Measurements from ENCODE around the gene ZBTB20.

ZBTB20 gene

GRCh38 chr3:114792159-114792918, 354.7 kb downstream of the ZBTB20 start:
- Histone ChIP-seq H4K20me1 (ENCODE audit: insufficient read depth, low read length) (no peaks in the 10 kb centered on the region), H3K79me2 (ENCODE audit: insufficient read depth, low read length) (no peaks in the 10 kb centered on the region), H3K9ac (ENCODE audit: low read depth, low read length) (no peak overlapping the region), H3K4me2 (ENCODE audit: insufficient read depth, low read length) (no peak overlapping the region), H3K27ac (ENCODE audit: low read length) (no peak overlapping the region), H3K4me3 (ENCODE audit: low read depth in 1 of 2, low read length in 2 of 2) (no peak overlapping the region), H2AFZ (ENCODE audit: low read depth, low read length) (no peak overlapping the region), H3K4me1 (ENCODE audit: insufficient read depth, low read length) (no peaks in the 10 kb centered on the region), H3K27me3 (ENCODE audit: insufficient read depth, low read length, poor library complexity) (no peaks in the 10 kb centered on the region), H3K9me3 (ENCODE audit: insufficient read depth, low read length, severe bottlenecking) (no peaks in the 10 kb centered on the region), H3K36me3 (ENCODE audit: insufficient read depth, low read length) (no peaks in the 10 kb centered on the region)
- no peak for TF ChIP-seq EZH2 (IDR thresholded peaks at IDR 0.05; ENCODE audit: borderline replicate concordance, low read depth, low read length, severe bottlenecking)
- no peak for TF ChIP-seq CTCF (IDR thresholded peaks at IDR 0.05; ENCODE audit: borderline replicate concordance, extremely low read depth, low read length, poor library complexity, severe bottlenecking)
- ATAC-seq (ENCODE audit: insufficient read depth, low read depth) (no peak), DNase-seq (no peak)

GRCh38 chr3:114790752-114791151, 356.3 kb downstream of the ZBTB20 start:
- Histone ChIP-seq H4K20me1 (ENCODE audit: insufficient read depth, low read length) (no peaks in the 10 kb centered on the region), H3K9ac (ENCODE audit: low read depth, low read length) (no peak overlapping the region), H3K27me3 (ENCODE audit: insufficient read depth, low read length, poor library complexity) (no peaks in the 10 kb centered on the region), H3K4me2 (ENCODE audit: insufficient read depth, low read length) (no peak overlapping the region), H3K9me3 (ENCODE audit: insufficient read depth, low read length, severe bottlenecking) (no peaks in the 10 kb centered on the region), H3K4me1 (ENCODE audit: insufficient read depth, low read length) (no peaks in the 10 kb centered on the region), H3K4me3 (ENCODE audit: low read depth in 1 of 2, low read length in 2 of 2) (no peak overlapping the region), H3K79me2 (ENCODE audit: insufficient read depth, low read length) (no peaks in the 10 kb centered on the region), H3K36me3 (ENCODE audit: insufficient read depth, low read length) (no peaks in the 10 kb centered on the region), H3K27ac (ENCODE audit: low read length) (no peak overlapping the region), H2AFZ (ENCODE audit: low read depth, low read length) (no peak overlapping the region)
- no peak for TF ChIP-seq CTCF (IDR thresholded peaks at IDR 0.05; ENCODE audit: borderline replicate concordance, extremely low read depth, low read length, poor library complexity, severe bottlenecking)
- ATAC-seq (ENCODE audit: insufficient read depth, low read depth) (no peak), DNase-seq (no peak)

GRCh38 chr3:114789803-114790202, 357.3 kb downstream of the ZBTB20 start:
- no peak overlapping the region for H3K9ac ChIP-seq (ENCODE audit: low read depth, low read length)
- no peaks in the 10 kb centered on the region for H3K79me2 ChIP-seq (ENCODE audit: insufficient read depth, low read length)
- H3K4me1 ChIP-seq (ENCODE audit: insufficient read depth, low read length), result no peaks in the 10 kb centered on the region
- H3K36me3 ChIP-seq (ENCODE audit: insufficient read depth, low read length), result no peaks in the 10 kb centered on the region
- H3K27me3 ChIP-seq (ENCODE audit: insufficient read depth, low read length, poor library complexity), result no peaks in the 10 kb centered on the region
- H3K27ac ChIP-seq (ENCODE audit: low read length), result no peak overlapping the region
- H3K4me2 ChIP-seq (ENCODE audit: insufficient read depth, low read length), result no peak overlapping the region
- DNase-seq, result no peak
- no peak overlapping the region for H2AFZ ChIP-seq (ENCODE audit: low read depth, low read length)
- ATAC-seq (ENCODE audit: insufficient read depth, low read depth), result no peak
- TF ChIP-seq CTCF (IDR thresholded peaks at IDR 0.05; ENCODE audit: borderline replicate concordance, extremely low read depth, low read length, poor library complexity, severe bottlenecking) (no peak), EZH2 (IDR thresholded peaks at IDR 0.05; ENCODE audit: borderline replicate concordance, low read depth, low read length, severe bottlenecking) (no peak)
- no peak overlapping the region for H3K4me3 ChIP-seq (ENCODE audit: low read depth in 1 of 2, low read length in 2 of 2)
- no peaks in the 10 kb centered on the region for H4K20me1 ChIP-seq (ENCODE audit: insufficient read depth, low read length)
- H3K9me3 ChIP-seq (ENCODE audit: insufficient read depth, low read length, severe bottlenecking), result no peaks in the 10 kb centered on the region

Measured in DND-41 (cell line).